ENCODE measurements around the gene ILF3.

ILF3 gene

GRCh38 chr19:10735741-10736140 lies 81.6 kb downstream of the ILF3 start:
- Histone ChIP-seq H3K27me3 (replicated peaks; ENCODE audit: control insufficient read depth, insufficient read depth, low read length) (no peaks in the 10 kb centered on the region), H3K4me3 (replicated peaks; ENCODE audit: low read depth, low read length) (no peak overlapping the region), H3K36me3 (ENCODE audit: control insufficient read depth, insufficient read depth, low read length) (peaks cover 2% of the 10 kb centered on the region; the same call in 1 of the 2 replicates)
- TF ChIP-seq, protein P1, sequence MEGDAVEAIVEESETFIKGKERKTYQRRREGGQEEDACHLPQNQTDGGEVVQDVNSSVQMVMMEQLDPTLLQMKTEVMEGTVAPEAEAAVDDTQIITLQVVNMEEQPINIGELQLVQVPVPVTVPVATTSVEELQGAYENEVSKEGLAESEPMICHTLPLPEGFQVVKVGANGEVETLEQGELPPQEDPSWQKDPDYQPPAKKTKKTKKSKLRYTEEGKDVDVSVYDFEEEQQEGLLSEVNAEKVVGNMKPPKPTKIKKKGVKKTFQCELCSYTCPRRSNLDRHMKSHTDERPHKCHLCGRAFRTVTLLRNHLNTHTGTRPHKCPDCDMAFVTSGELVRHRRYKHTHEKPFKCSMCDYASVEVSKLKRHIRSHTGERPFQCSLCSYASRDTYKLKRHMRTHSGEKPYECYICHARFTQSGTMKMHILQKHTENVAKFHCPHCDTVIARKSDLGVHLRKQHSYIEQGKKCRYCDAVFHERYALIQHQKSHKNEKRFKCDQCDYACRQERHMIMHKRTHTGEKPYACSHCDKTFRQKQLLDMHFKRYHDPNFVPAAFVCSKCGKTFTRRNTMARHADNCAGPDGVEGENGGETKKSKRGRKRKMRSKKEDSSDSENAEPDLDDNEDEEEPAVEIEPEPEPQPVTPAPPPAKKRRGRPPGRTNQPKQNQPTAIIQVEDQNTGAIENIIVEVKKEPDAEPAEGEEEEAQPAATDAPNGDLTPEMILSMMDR (IDR thresholded peaks at IDR 0.05; ENCODE audit: insufficient read depth, low read length, poor library complexity, severe bottlenecking): no peak
- no peak for DNase-seq (ENCODE audit: extremely low read depth, insufficient read length)

GRCh38 chr19:10736189-10736588 lies 82.0 kb downstream of the ILF3 start:
- TF ChIP-seq, protein P1 (IDR thresholded peaks at IDR 0.05; ENCODE audit: insufficient read depth, low read length, poor library complexity, severe bottlenecking): no peak
- Histone ChIP-seq H3K4me3 (replicated peaks; ENCODE audit: low read depth, low read length) (no peak overlapping the region), H3K36me3 (ENCODE audit: control insufficient read depth, insufficient read depth, low read length) (peaks cover 2% of the 10 kb centered on the region; the same call in 1 of the 2 replicates), H3K27me3 (replicated peaks; ENCODE audit: control insufficient read depth, insufficient read depth, low read length) (no peaks in the 10 kb centered on the region)
- DNase-seq (ENCODE audit: extremely low read depth, insufficient read length): no peak

DNA sequence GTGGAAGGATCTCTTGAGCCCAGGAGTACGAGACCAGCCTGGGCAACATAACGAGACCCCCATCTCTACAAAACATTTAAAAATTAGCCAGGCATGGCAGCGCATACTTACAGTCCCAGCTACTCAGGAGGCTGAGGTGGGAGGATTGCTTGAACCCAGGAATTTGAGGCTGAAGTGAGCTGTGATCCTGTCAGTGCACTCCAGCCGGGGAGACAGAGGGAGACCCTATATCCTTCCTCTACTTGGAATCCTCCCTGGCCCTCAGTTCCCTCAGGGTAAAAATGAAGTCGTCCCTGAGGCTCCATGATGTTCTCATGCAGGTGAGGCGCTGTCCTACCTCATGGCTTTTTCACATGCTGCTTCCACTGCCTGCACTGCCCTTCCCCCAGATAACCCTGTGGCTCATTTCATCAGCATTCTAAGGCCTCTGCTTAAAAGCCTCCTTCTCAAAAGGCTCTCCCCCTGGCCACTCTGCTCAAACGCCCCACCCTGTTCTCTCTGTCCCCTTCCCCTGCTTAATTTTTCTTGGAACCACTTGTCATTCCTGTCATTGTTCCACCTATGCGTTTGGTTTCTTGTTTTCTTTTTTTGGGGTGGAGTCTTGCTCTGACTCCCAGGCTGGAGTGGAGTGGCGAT lies 82.9 kb downstream of the ILF3 start:
- H3K4me3 ChIP-seq (replicated peaks; ENCODE audit: low read depth, low read length): no peak overlapping the region
- H3K36me3 ChIP-seq (ENCODE audit: control insufficient read depth, insufficient read depth, low read length): peaks cover 2% of the 10 kb centered on the region; the same call in 1 of the 2 replicates
- TF ChIP-seq, protein P1 (IDR thresholded peaks at IDR 0.05; ENCODE audit: insufficient read depth, low read length, poor library complexity, severe bottlenecking): no peak
- no peaks in the 10 kb centered on the region for H3K27me3 ChIP-seq (replicated peaks; ENCODE audit: control insufficient read depth, insufficient read depth, low read length)
- DNase-seq (ENCODE audit: extremely low read depth, insufficient read length): no peak

DNA sequence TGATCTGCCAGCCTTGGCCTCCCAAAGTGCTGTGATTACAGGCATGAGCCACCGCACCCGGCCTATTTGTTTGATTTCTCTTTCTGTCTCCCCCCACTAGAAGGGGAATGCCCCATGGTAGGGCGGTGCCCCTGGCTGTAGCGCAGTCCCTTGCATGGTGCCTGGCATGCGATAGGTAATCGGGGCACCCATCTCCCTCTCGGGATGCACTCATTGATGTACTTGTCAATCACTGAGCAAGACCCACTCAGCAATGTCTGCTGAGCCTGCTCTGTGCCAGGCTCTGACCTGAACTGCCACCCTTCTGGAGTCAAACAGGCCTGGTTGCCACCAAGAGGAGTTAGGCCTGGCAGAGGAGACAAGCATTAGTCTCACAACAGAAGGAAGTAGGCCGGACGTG lies 83.6 kb downstream of the ILF3 start:
- H3K36me3 ChIP-seq (ENCODE audit: control insufficient read depth, insufficient read depth, low read length): peaks cover 2% of the 10 kb centered on the region
- H3K27me3 ChIP-seq (replicated peaks; ENCODE audit: control insufficient read depth, insufficient read depth, low read length): no peaks in the 10 kb centered on the region
- no peak overlapping the region for H3K4me3 ChIP-seq (replicated peaks; ENCODE audit: low read depth, low read length)
- TF ChIP-seq, protein P1 (IDR thresholded peaks at IDR 0.05; ENCODE audit: insufficient read depth, low read length, poor library complexity, severe bottlenecking): no peak
- no peak for DNase-seq (ENCODE audit: extremely low read depth, insufficient read length)

GRCh38 chr19:10740798-10741197 lies 86.7 kb downstream of the ILF3 start:
- no peak for DNase-seq (ENCODE audit: extremely low read depth, insufficient read length)
- H3K27me3 ChIP-seq (replicated peaks; ENCODE audit: control insufficient read depth, insufficient read depth, low read length): no peaks in the 10 kb centered on the region
- TF ChIP-seq, protein P1 (IDR thresholded peaks at IDR 0.05; ENCODE audit: insufficient read depth, low read length, poor library complexity, severe bottlenecking): no peak
- no peak overlapping the region for H3K4me3 ChIP-seq (replicated peaks; ENCODE audit: low read depth, low read length)
- peaks cover 2% of the 10 kb centered on the region for H3K36me3 ChIP-seq (ENCODE audit: control insufficient read depth, insufficient read depth, low read length)

Measured in GM06990 (cell line).